ENCODE data around the gene CYP27B1.

CYP27B1 gene

DNA sequence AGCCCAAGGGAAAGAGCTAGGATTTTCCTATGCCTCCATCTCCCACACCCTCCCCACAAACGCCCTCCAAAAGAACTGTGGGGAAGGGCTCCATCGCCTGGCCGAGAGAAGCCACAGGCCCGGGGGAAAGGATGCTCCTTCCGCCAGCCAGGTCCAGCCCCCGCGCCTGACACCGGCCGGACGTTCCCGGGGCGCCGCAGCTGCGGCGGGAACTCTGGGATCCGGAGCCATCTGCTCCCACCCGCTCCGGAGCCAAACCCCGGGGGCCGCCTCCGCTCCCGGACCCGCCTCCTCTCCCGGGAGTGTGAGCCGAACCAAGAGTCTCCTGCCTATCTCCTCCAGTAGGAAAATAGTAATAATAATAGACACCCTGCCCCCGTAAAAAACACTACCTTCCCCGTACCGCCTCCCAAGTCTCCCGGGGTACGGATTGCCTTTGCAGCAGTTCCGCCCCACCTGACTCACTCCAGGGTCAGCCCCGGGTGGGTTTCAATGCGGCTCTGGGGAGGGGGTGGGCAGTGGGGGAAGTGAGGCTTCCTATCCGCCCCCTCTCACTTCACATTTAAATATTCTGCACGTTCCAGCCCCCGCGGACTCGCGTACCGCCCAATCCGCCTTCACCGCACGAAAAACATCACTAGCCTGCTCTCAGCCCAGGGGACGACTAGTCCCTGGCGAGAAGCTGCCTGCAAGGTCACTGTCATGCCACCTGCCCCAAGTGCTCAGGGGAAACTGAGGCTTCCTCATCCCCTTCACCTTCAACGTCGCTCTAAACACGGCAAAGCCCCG, 30.7 kb downstream of the CYP27B1 start:
- no peak for DNase-seq (ENCODE audit: low spot score)

DNA sequence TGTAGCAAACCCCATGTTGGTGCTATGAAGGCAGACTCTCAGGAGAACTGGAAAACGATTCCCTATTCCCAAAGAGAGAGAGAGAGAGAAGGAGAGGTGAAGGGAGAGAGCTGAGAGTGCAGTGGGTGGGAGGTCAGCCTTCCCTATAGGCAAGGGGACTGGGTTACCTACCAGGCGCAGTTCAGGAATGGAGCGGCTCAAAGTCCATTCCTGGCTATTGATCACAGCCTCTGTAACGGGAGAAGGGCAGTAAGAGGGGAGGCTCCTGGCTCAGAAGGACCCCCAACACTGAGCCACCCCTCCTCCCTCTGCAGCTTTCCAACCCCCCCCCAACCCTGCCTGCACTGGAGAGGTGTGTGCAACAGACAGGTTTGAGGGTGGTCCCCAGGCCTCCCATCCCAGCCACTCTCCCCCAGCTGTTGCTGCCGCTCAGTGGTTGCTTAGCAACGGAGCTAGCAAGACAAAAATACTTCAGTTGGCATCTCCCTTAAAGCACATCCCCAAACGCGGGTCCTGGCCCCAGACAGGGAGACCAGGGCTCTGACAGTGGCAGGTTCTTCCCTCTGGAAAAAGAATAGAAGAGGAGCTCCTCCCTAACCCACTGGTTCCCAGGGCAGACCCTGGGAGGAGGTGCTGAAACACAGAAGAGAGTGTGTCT, 31.6 kb downstream of the CYP27B1 start:
- no peak for DNase-seq (ENCODE audit: low spot score)

- DNase-seq (ENCODE audit: low spot score), result no peak
Observed at GRCh38 chr12:57734591-57734990, 32.3 kb downstream of the CYP27B1 start.

GRCh38 chr12:57733928-57734327, 33.0 kb downstream of the CYP27B1 start:
- no peak for DNase-seq (ENCODE audit: low spot score)

GRCh38 chr12:57732726-57733593, 33.9 kb downstream of the CYP27B1 start:
- DNase-seq (ENCODE audit: low spot score), result no peak

DNA sequence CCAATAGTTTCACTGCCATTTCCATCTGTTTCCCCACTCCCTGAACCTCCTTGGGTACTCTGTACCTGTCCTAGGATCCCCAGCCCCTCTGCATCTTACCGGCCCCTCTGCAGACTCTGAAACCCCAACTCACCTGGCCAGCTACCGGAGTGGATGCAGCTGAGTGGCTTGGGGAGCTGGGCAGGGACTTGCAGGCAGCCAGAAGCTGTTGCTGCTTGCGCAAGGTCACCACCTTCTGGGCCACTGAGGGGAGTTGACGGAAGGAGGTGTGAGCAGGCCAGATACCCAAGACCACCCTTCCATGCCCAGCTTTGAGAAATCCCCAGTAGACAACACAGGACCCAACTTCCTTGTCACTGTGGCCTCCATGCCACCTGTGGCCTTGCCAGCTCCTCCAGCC, 34.6 kb downstream of the CYP27B1 start:
- no peak for DNase-seq (ENCODE audit: low spot score)

DNA sequence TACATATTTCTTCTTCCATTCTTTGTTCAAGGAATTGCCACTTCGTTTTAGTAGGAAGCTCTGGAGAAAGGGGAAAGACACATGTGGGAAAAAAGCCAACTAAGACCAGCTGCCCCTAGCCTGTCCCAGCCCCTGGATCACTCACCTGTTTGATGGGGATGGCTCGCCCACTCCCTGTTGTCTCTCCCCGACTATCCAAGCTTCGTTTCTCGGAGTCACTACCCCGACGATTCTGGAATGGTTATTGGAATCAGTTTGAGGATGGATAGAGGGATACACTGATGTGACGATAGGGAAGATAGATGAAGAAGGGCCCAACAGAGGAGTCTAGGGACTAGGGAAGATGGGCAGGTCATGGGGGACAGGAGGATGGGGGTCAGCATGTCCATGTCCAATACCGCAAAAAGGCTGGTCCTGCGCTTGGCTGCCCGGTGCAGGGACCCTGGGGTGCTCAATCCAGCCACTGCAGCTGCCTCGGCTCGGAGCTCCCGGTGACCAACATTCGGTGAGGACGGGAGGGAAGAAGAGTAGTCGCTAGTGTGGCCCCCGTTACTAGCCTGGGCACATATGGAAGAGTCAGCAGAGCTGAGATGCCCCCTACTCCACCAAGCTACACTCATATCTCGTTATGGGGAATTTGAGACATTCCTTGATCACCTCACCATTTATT, 35.3 kb downstream of the CYP27B1 start:
- no peak for DNase-seq (ENCODE audit: low spot score)

DNA sequence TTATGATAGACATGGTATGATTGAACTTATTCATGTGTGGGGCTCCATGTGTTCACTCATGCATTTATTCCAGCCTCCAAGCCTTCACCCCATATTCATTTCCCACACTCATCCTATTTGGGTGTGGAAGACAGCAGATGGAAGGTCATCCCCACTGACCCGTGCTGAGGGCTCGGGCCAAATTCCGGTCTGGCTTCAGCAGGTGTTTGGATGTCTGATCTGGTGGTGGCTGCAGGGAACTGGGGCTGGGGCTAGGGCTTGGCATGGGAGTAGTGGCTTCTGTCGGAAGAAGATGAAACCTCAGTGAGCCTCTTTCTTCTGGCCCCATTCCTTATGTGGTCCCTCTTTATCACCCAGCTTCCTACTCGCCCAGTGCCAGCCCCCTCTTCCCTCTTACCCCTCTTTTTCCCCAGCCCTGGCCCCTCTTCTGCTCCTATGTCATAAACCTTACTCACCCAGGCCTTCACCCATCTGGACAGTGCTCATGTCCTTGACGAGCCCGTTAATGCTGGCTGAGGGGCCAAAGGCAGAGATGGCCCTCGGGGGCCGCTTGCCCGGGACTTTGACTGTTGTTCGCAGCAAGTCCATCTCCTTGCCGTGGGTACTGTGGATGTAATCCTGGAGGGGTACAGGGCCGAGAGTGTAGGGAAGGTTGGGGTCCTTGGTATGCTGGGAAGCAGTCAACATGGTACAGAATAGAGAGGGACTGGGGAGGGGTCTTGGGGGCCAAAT, 36.4 kb downstream of the CYP27B1 start:
- DNase-seq (ENCODE audit: low spot score), result no peak

DNA sequence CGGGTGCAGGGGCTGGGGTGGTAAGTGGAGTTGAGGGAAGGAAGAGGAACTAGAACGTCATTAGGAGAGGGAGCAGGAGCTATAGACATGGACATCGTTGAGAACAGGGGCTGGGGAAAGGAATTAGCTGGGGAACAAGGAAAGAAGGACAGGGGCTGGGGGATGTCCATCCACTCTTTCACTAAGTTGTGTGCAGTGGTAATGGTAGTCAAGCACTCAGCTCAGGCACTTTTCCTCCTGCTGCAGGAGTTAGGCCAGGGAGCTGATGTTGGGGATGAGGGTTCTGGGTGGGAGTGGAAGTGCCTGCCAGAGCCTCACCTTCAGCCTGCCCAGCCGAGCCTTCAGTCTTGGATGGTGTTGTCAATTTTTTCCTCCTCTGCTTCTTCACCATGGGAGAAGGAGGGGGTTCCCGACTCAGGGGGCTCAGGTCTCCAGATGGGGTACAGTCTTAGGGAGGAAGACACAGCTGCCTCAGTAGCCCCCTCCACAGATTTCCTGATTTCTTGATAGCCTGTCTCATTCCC, 37.5 kb downstream of the CYP27B1 start:
- no peak for DNase-seq (ENCODE audit: low spot score)

- DNase-seq (ENCODE audit: low spot score), result no peak
Observed at GRCh38 chr12:57727758-57728395, 39.0 kb downstream of the CYP27B1 start.

- no peak for DNase-seq (ENCODE audit: low spot score)
Observed at GRCh38 chr12:57726884-57727757, 39.8 kb downstream of the CYP27B1 start.

- no peak for DNase-seq (ENCODE audit: low spot score)
Observed at GRCh38 chr12:57726151-57726883, 40.6 kb downstream of the CYP27B1 start.

DNA sequence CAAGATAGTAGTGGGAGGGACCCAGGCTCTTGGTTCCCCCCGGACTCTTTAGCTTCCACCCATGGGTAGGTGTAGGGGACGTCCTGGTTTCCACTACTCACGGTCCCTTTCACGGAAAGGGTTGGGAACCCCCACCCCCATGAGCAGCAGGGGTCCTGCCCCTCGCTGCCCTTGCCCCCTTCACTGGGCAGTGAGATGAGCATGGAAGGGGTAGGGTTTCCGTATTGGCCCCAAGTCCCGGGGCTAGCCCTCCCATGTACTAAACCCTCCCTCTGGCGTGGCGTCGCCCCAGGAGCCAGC, 41.1 kb downstream of the CYP27B1 start:
- DNase-seq (ENCODE audit: low spot score), result no peak

DNA sequence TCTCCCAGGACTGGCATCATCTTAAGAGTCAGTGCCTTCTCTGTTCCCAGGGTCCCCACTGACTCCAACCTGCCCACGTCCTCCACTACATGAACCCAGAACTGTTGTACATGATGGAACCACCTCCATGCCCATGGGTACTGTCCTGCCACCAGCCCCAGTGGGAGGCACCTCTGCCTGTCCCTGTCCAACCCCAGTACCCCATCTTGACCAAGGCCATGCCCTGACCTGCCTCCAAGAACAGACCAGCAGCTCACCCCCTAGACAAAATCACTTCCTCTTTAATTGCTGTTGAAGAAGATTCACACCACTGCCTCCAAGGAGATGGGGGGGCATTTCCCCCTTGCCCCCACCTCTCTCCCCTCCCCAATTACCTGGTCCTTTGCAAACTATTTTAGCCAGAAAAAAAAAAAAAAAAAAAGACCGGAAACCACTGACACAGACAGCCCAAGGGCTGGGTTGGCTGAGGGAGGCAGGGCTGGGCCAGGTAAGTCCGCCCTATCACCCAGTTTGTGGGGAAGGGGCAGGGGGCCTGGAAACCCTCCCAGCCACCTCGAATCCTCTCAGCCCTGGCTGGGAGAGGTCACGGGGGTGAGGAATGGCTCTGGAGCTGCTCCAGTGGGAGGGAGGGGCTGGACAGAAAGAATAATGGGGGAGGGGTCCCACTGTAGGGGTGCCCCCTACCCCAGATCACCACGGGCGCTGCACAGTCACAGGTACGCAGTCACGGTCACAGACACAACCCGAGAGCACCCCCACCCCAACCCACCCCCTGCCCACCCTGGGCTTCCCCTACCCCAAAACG, 41.7 kb downstream of the CYP27B1 start:
- DNase-seq (ENCODE audit: low spot score), result no peak

- DNase-seq (ENCODE audit: low spot score), result no peak
Observed at GRCh38 chr12:57724003-57724935, 42.6 kb downstream of the CYP27B1 start.

DNA sequence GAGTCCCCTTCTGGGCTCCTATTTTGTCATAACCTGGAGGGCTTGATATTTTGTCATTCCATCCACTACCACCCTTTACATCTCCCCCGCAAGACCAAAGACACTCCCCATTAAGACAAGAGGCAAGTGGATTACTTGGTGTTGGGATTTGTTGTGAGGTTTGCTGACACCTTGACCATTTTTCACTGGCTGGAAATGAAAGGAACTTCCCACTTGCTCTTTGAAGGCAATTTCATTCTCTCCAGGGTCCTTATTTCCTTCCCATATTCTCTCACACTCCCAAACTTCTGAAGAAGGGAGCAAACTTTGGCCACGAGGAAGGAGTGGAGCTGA, 43.3 kb downstream of the CYP27B1 start:
- no peak for DNase-seq (ENCODE audit: low spot score)
